T follicular helper cell (primary cell): ENCODE measurements around the gene HSD11B1.

Experiments
- DNase-seq: peaks from one replicate; pipeline ENCODE4 v3.0.0-alpha.2; 2020; ENCODE audit warnings: low read depth

Gene HSD11B1

DNA sequence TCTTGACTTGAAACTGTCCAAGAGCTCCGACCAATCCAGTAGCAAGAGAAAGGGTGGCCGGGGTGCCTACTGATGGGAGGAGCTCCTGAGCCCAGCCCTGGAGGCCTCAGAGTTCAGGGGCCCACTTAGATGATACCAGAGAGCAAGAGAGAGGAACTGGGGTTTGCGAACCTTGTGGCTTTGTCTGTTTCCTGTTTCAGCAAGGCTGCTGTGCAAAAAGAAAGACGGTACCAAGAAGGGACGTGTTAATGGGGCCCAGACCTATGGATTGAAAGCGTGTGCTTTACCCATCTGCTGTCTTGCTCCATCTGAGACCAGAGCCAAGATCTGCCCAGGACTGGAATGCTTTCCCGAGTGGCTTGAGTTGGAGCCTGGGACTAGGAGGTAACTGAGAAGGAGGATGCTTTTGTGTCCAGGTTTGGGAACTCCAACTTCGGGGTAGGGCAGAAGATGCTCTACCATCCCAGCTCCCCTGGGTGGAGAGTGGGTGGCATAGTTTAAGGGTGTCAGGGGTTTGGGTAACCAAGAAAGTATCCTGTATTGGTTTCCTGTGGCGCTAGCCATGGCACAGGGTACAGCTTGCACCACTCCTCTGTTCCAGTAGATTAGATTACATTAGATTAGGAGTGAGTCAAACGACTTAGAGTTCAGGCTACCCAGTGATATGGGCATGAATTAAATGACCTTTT, 51.4 kb downstream of the HSD11B1 start, which contains the start of gene TRAF3IP3:
TRAF3IP3 (plus strand) TSS at position 128 of the 689 bp plus-strand sequence. CDS start 3,987 bp downstream, outside the sequence.
- peak; percentile 63 for DNase-seq

DNA sequence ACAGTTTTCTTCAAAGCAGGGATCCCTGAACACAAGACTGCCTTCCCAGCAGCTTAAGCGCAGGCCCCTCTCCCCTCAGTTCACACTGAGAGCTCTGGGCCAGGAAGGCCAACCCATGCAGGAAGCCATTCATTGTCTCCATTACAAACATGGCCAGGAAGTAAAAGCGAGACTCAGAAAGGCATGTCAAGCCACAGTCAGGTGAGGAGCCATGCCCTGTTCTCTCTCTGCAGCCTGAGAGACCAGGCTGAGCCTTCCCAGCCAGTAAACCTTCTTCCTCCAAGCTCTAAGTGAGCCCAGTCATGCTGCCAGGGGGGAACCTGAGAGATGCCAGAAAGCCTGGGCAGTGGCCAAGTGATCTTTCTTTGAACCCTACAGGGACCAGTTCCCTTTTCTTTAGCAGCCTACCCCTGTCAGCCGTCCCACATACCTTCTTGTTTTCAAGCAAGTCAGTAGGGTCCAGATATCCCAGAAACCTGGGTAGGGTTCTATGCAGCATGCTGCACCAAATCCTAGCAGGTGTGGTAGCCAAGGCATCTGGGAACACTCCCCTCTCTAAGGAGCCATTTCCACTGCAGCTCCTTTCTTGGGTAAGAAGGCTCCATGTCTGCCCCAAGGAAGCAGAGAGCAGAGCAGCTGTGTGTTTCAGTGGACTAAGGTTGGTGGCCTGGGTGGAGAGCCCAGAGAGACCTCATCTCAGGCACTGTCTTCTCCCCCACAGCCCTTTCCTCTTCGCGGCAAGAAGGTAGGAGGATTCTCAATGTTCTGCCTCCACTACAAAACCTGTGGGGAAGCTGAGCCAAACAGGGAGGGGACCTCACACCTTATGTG, 52.2 kb downstream of the HSD11B1 start:
- peak; percentile 11 for DNase-seq

DNA sequence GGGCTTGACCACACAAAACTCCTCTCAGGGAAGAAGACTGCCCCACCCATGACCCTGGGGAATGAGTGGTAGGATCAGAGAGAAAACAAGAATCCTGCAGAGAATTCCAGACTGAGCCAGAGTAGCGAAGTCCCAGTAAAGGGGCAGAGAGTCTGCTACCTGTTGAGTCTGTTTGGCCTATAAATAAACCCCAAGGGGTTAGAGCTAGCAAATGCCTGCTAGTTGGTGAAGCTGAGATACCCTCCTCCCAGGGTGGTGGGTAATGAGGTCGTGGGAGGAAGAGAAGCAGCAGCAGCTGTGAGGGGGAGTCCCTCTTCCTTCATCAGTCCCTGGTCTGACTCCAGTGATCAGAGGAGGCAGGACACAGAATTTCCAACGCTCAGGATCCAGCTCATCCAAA, 53.8 kb downstream of the HSD11B1 start:
- DNase-seq = no peak

DNA sequence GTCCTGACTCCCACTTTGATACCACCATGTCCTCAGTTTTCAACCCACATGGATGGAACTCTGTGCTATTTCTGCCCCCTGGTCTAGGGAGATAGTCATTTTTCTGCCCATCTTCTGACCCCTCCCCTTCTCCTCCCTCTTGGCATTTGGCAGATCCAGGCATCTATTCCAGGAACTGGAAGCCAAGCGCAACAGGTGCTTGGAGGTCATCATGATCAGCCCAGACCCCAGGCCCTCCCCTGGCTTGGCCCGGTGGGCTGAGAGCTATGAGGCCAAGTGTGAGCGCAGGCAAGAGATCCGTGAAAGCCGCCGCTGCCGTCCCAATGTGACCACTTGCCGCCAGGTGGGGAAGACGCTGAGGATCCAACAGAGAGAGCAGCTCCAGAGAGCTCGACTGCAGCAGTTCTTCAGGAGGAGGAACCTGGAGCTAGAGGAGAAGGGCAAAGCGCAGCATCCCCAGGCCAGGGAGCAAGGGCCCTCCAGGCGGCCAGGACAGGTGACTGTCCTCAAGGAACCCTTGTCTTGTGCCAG, 55.2 kb downstream of the HSD11B1 start:
- no peak for DNase-seq

DNA sequence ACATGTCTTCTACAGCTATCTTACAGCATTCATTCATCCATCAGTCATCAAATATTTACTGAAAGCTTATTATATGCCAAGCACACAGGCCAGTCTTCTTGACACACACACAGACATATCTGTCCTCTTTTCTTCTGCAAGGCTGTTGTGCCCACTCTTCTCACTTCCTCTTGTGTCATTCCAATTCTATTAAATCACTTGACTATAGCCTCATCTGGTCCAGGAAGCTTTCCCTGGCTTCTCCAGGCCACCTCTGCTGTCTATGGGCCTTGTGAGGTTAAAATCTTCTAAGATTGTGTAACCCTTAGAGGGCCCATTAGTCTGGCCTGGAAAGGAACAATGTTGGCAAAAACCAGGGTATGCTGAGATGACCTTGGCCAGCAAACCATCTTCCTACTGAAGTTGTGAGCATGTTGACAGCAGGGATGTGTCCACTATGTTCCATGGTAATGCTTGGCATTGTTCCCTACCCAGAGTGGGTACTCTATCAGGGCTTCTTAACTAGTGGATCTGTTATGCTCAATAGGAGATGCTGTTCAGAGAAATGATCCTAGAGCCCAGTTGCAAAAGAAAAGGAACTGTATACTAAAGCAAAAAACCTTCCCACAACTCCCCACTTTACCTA, 56.5 kb downstream of the HSD11B1 start:
- DNase-seq = no peak

DNA sequence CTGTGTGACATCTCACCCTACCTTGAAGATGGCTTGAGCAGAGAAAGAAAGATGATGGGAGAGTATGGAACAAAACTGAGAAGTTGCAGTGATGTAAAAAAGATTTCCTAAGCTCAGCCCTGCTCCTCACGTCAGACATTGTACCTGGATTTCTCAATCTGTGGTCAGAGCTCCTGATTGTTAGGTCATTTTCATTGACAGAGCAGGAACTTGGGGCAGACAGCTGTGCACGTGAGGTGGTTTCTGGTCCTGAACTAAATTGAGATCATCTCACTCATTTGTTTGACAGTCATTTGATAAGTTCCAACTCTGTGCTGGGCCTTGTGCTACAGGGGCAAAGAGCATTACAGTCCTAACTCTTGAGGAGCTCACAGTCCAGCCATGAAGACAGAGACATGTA, 61.4 kb downstream of the HSD11B1 start:
- no peak for DNase-seq

DNA sequence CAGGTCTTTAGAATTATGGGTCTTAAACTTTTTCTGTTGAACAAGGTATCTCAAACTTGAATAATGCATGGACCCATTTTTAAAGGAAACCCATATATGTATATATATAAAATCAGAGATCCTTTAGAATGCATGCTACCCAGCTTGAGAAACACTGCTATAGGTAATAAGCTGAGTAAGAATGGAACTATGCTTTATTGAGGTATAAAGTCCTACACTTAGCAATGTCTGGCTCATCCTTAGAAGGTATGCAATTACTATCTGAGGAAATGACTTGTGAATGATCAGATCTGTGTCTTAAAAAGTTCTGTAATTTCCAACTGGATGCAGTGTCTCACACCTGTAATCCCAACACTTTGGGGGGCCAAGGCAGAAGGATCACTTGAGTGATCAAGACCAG, 62.5 kb downstream of the HSD11B1 start:
- DNase-seq = no peak

DNA sequence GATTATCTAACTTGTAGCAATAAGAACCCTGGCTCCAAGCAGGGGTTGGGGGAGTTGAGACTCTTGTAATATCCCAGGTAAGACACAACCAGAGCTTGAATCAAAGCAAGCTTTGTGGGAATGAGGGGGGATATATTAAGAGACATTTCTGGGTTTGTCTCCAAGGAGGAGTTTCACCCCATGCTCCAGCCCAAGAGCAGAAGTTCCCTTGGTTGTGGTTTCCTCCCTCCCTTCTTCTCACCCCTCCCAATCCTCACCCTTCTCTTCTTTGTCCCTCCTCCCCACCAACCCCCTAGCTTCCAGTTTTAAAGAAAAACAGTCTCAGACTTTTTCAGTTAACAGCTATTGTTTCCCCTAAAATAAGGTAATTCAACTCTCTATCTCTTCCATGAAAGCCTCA, 63.1 kb downstream of the HSD11B1 start:
- DNase-seq = no peak

DNA sequence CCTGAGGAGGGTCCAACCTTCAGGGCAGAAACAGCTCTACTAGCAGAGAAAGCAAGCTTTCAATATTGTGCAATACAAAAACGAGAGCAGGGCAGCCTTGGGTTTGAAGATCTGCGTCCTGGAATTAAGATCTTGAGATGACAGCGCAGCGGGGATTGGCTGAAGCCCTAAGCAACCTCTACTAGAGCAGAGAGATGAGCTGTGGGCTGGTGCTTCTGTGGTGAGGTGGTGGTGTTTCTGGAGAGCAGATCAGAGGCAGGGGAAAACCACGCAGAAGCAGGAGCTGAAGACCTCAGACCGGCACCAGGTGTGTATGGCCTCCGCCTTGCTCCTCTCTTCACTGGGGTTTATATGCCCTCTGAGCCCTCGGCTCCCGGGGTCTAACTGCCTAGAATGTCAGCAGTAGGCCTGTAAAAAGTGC, 63.7 kb downstream of the HSD11B1 start:
- DNase-seq = peak; percentile 63

DNA sequence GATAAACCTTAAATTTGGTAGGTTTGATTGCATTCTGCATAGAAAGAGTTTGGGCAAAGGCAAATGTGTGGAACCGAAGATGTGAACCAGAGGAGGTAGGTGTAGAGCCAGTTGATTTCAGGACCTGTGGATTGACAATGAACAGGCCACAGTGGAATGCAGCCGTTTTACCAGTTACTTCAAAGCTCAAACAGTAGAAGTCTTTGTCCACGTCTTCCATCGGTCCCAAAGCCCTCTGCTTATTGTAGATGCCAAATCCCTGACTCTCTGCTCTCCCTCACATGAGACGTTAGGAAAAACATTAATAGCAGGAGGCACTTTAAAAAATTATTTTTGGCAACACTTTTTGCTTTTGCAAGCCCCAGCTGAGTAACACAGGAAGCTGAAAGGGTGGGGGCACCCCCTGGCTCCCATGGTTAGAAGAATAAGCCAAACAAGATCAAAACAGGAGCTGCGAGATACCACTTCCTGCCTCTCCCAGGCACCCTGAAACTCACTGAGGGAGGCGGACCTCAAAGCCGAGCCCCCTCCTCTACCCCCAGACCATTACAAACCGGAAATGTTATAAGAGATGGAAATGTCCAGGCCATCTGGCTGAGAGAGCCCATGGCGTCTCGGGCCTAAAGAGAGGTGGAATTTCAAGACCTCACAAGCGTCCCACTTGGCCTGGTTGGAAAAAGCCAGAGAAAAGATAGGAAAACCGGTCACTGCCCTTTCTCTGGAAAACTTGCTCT, 64.7 kb downstream of the HSD11B1 start:
- peak; percentile 56 for DNase-seq

DNA sequence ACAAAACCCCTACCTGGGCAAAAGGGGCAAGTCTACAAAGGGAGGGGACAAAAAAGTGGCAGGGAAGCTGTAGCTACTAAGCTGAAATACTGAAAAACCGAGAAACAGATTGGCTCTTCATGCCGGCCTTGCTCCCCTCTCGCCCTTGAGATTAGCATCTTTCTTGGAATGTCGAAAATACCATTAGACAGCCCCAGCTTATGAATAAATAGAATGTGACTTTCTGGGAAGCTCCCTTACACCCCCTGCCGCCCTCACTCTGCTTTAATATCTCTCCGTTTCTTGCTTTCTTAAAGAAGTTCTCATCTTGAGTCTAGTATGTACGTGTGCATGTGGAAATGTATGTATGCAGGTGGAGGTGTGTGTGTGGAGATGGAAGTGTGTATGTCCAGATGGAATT, 65.3 kb downstream of the HSD11B1 start:
- no peak for DNase-seq

DNA sequence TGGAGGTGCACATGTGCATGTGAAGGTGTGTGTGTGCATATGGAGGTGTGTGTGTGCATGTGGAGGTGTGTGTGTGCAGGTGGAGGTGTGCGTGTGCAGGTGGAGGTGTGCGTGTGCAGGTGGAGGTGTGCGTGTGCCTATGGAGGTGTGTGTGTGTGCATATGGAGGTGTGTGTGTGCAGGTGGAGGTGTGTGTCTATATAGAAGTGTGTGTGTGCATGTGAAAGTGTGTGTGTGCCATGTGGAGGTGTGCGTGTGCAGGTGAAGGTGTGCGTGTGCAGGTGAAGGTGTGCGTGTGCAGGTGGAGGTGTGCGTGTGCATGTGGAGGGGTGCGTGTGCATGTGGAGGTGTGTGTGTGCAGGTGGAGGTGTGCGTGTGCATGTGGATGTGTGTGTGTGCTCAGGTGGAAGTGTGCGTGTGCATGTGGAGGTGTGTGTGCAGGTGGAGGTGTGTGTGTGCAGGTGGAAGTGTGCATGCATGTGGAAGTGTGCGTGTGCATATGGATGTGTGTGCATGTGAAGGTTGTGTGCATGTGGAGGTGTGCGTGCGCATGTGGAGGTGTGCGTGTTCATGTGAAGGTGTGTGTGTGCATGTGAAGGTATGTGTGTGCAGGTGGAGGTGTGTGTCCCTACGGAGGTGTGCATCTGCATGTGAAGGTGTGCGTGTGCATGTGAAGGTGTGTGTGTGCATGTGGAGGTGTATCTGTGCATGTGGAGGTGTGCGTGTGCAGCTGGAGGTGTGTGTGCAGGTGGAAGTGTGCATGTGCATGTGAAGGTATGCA, 66.2 kb downstream of the HSD11B1 start:
- no peak for DNase-seq

DNA sequence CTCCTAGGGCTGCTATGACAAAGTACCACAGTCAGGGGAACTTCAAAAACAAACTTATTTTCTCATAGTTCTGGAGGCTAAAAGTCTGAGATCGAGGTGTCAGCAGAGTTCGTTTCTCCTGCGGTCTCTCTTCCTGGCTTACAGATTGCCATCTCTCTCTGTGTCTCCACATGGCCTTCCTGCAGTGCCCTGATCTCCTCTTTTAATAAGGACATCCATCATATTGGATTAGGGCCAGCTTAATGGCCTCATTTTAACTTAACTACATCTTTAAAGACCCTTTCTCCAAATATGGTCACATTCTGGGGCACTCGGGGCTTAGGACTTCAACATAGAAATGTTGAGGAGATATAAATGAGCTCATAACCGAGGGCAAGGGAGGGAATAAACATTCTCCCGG, 67.5 kb downstream of the HSD11B1 start:
- DNase-seq = no peak

DNA sequence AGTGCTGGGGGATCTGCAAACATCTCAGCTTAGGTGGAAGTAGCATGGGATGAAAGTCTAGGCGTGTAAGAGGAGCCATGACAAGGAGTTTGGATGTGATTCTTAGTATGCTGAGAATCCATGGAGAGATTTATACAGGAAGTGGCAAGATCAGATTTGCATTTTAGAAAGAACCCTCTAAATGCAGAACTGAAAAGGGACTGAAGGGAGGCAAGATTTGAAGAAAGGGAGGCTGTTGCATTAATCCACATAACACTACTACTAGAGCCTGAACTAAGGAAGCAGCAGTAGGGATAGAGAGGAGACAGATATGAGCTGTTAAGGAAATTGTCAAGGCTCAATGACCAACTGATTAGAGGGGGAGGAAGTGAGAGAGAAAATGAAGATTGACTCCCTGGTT, 69.9 kb downstream of the HSD11B1 start:
- DNase-seq = no peak

DNA sequence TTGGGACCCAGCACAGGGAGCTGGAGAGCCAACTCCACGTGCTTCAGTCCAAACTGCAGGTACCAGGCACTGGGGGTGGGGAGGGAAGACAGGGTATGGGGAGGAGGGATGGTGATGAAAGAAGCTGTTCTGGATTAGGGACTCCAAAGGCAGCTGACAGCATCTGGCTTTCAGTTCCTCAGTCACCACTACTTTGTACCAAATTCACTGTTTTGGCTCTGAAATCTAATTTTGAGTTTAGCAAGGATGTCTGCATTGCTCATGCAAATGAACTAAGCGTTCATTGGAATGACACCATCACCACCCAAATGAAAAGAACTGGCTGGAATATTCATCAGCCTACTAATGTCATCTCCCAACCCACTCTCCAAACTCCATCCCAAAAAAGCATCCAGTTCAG, 71.0 kb downstream of the HSD11B1 start:
- no peak for DNase-seq

DNA sequence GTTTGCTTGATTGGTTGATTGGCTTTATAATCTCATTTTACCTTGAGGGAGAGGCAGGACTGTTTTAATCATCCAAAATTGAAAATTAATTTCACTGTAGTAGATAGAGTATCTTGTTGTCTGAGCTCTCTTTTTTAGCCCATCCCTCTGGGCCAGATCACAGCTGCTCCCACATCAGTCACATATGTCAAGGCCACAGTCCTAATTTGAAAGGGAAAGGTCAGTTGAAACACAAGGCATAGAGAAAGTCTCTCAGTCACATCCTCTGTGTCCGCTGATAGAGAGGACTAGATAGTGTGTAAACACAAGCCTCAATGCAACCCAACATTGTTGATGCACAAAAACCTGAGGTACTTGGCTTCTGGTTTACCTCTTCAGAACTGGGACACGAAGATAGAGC, 72.9 kb downstream of the HSD11B1 start:
- no peak for DNase-seq

DNA sequence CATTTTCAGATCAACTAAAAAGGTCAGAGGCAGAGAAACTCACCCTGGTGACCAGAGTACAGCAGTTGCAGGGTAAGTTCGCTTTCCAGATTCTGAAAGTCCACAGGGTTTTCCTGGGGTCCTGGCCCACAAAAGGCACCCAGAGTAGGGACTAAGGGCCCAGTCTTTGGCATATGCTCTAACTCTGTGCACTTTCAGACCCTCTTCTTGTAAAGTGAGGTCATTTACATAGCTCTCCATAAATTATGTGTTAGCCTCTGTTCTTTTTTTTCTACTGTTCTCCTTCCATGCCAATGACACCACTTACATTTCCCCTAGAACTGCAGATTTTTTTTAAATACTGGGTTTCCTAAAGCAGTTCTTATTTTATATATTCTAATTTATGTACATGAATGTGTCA, 73.5 kb downstream of the HSD11B1 start:
- no peak for DNase-seq

DNA sequence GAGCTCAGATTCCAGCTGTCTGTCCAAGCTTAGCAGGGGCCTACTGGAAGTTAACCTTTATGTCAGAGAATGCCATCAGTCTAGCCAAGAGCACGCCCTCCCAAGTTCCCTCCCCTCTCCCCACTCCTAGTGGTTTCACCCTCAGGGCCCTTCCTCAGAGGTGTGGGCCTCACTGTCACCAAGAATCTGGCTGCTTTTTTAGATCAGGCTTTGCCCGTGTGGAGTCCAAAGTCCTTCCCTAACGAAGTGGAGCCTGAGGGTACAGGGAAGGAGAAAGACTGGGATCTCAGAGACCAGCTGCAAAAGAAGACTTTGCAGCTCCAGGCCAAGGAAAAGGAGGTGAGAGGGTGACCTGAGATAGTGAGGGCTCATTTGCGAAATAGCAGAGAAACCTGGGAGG, 75.6 kb downstream of the HSD11B1 start:
- no peak for DNase-seq

DNA sequence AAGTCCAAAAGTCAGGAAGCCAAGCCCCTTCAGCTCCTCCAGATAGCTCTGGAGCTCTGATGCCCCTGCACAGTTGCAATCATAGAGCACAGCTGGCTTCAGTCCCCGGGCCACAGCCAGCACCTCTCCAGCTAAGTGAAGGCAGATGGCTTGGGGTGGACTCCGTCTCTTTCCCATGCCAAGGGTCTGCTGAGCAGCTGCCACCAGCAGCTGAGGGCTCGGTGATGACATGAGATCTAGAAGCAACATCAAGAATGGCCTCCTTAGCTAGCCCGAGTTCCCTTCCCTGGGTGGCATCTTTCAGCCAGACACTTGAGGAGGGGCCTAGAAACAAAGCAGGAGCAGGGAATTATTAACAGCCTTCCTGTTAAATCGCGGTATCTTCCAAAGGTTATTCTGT, 78.7 kb downstream of the HSD11B1 start:
- no peak for DNase-seq
